ENCODE data around the gene TSPEAR. TPM values are rescaled to one million over a fixed set of nuclear protein-coding genes. Genes with fewer than 3 reads are reported as not detected.

The TSPEAR gene
- total RNA-seq, 1 experiment from 2014 or later, result not detected

- Mint-ChIP-seq H3K27me3 (ENCODE audit: insufficient read depth, unreplicated experiment) (peaks cover 55% of the 10 kb centered on the region), H3K36me3 (ENCODE audit: insufficient read depth, unreplicated experiment) (no peaks in the 10 kb centered on the region), H3K27ac (ENCODE audit: low read depth, unreplicated experiment) (no peak overlapping the region), H3K4me3 (ENCODE audit: unreplicated experiment) (no peak overlapping the region), H3K9me3 (ENCODE audit: unreplicated experiment) (no peaks in the 10 kb centered on the region), H3K4me1 (ENCODE audit: insufficient read depth, unreplicated experiment) (no peaks in the 10 kb centered on the region)
- BruUV-seq (replicated peaks), result no TSS peak
- TF ChIP-seq CTCF (IDR thresholded peaks at IDR 0.05; ENCODE audit: unreplicated experiment), result no peak
- ChIA-PET POLR2A (interaction anchor here (0.5 to 2.2 kb wide), 4 partner anchors 9 to 1916 kb away, joined by 3 to 7 read pairs (median 4); partner anchors contain the start of gene TSPEAR), CTCF (interaction anchor here (0.6 to 1.0 kb wide), 4 partner anchors 10 to 381 kb away, joined by 3 read pairs; no protein-coding TSS in a partner anchor)
- intact Hi-C loops (cut with micrococcal nuclease), result no loop called here
- DNase-seq (ENCODE audit: unreplicated experiment), result no peak
Measured at GRCh38 chr21:44720170-44720569, 8.8 kb upstream of the TSPEAR start.

DNA sequence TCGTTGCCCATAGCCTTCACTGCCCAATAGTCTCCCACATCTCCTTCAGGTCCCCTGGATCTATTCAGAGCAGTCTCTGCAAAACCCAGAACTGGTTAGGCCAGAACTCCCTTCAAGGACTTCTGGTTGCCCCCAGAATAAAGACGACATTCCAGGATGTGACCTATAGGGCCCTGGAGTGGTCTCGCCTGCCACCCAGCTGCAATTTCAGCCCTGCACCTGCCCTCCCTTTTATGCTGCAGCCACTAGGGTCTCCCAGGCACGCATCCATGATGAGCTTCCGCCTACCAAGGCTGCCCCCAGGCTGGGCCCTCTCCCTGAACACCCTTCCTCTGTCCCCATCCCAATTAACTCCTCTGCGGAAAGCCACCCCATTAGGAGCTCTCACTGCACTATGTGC is 7.2 kb upstream of the TSPEAR start:
- Mint-ChIP-seq H3K27ac (ENCODE audit: low read depth, unreplicated experiment) (no peak overlapping the region), H3K27me3 (ENCODE audit: insufficient read depth, unreplicated experiment) (peaks cover 55% of the 10 kb centered on the region), H3K9me3 (ENCODE audit: unreplicated experiment) (no peaks in the 10 kb centered on the region), H3K4me3 (ENCODE audit: unreplicated experiment) (no peak overlapping the region), H3K36me3 (ENCODE audit: insufficient read depth, unreplicated experiment) (no peaks in the 10 kb centered on the region), H3K4me1 (ENCODE audit: insufficient read depth, unreplicated experiment) (no peaks in the 10 kb centered on the region)
- DNase-seq (ENCODE audit: unreplicated experiment), result no peak
- TF ChIP-seq CTCF (IDR thresholded peaks at IDR 0.05; ENCODE audit: unreplicated experiment), result no peak
- intact Hi-C loops (cut with micrococcal nuclease), result no loop called here
- no TSS peak for BruUV-seq (replicated peaks)
- ChIA-PET CTCF (interaction anchor here (0.7 kb wide), 1 partner anchor 366 kb away, joined by 4 read pairs; no protein-coding TSS in a partner anchor), POLR2A (no interaction called here)

DNA sequence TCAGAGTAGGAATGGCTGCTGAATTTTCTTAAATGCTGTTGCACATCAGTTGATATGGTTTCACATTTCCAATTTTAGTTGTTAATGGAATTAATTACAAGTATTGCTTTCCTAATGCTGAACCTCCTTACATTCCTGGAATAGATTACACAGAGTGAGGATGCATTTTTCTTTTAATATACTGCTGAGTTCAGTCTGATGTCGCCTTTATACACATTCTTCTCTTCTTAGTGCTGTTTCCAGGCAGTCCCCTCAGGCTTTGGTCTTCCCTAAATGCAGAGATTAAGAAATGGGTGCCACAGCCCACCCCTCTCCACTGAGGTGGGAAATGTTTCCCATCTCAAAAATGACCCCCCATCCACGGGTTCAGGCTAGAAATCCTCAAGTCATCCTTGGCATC is 6.7 kb upstream of the TSPEAR start:
- POLR2A ChIA-PET, result no interaction called here

DNA sequence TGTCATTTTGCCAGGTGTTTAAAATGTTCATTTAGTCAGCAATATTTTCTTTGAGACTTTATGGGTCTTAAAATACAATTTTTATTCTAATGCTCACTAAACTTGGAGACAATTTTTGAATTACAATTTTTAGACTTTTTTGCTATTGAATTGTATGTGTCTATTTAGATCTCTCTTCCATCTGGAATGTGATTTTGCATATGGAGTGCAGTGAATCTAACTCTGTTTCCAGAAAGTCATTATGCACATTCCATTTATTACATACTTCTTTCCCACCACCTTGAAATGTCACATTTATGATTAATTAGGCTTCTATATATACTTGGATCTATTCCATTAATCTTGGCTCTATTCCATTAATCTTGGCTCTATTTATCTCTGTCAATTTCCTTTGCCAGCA is 5.6 kb upstream of the TSPEAR start:
- H3K27ac Mint-ChIP-seq (ENCODE audit: low read depth, unreplicated experiment), result no peak overlapping the region
- ChIA-PET CTCF (no interaction called here), POLR2A (no interaction called here)
- peaks cover 60% of the 10 kb centered on the region for H3K27me3 Mint-ChIP-seq (ENCODE audit: insufficient read depth, unreplicated experiment)
- no peaks in the 10 kb centered on the region for H3K4me1 Mint-ChIP-seq (ENCODE audit: insufficient read depth, unreplicated experiment)
- TF ChIP-seq CTCF (IDR thresholded peaks at IDR 0.05; ENCODE audit: unreplicated experiment), result no peak
- DNase-seq (ENCODE audit: unreplicated experiment), result no peak
- intact Hi-C loops (cut with micrococcal nuclease), result no loop called here
- no peak overlapping the region for H3K4me3 Mint-ChIP-seq (ENCODE audit: unreplicated experiment)
- BruUV-seq (replicated peaks), result no TSS peak
- H3K36me3 Mint-ChIP-seq (ENCODE audit: insufficient read depth, unreplicated experiment), result no peaks in the 10 kb centered on the region
- H3K9me3 Mint-ChIP-seq (ENCODE audit: unreplicated experiment), result no peaks in the 10 kb centered on the region

More for the DNA sequence above, 6.7 kb upstream of the TSPEAR start:
- H3K27me3 Mint-ChIP-seq (ENCODE audit: insufficient read depth, unreplicated experiment), result peaks cover 57% of the 10 kb centered on the region
- no peak for TF ChIP-seq CTCF (IDR thresholded peaks at IDR 0.05; ENCODE audit: unreplicated experiment)
- H3K36me3 Mint-ChIP-seq (ENCODE audit: insufficient read depth, unreplicated experiment), result no peaks in the 10 kb centered on the region
- H3K4me3 Mint-ChIP-seq (ENCODE audit: unreplicated experiment), result no peak overlapping the region
- CTCF ChIA-PET, result no interaction called here
- no peaks in the 10 kb centered on the region for H3K4me1 Mint-ChIP-seq (ENCODE audit: insufficient read depth, unreplicated experiment)
- H3K9me3 Mint-ChIP-seq (ENCODE audit: unreplicated experiment), result no peaks in the 10 kb centered on the region
- intact Hi-C loops (cut with micrococcal nuclease), result no loop called here
- no peak overlapping the region for H3K27ac Mint-ChIP-seq (ENCODE audit: low read depth, unreplicated experiment)
- DNase-seq (ENCODE audit: unreplicated experiment), result no peak
- BruUV-seq (replicated peaks), result no TSS peak
